SK-N-SH (cell line): ENCODE measurements around the gene HABP4. TPM values are rescaled to one million over a fixed set of nuclear protein-coding genes. Genes with fewer than 3 reads are reported as not detected.

Experiments
- CTCF ChIA-PET: fragments of 300-600, 350-600 bp; formaldehyde crosslinking; extraction: SDS; loops from one replicate; lab custom pipeline; 2021; lab: Yijun Ruan, JAX
- POLR2A ChIA-PET: fragments of 350-600 bp; sonication (Branson Sonifier 250); formaldehyde crosslinking; extraction: SDS; loops from one replicate; lab custom pipeline; 2020; ENCODE audit warnings: antibody characterized with exemption, inconsistent platforms; lab: Yijun Ruan, JAX
- DNase-seq: peaks from one replicate; pipeline ENCODE4 v3.0.0; 2012
- H2AFZ ChIP-seq: fragments of 200-600 bp; sonication (generic); 2 replicates; pipeline ENCODE4 v1.8.1; 2016; ENCODE audit warnings: antibody characterized with exemption, mild to moderate bottlenecking, low read depth
- H3F3A ChIP-seq: fragments of 200-600 bp; sonication (generic); replicated peaks from 2 replicates; pipeline ENCODE3; 2016; ENCODE audit warnings: antibody characterized with exemption, mild to moderate bottlenecking; ENCODE audit not compliant: insufficient read depth
- H3K27ac ChIP-seq, 2 experiments: fragments of 200-500 bp in 1 of 2; fragments of 200-600 bp in 1 of 2; sonication (Bioruptor generic) in 1 of 2; sonication (generic), shearing (Covaris generic) in 1 of 2; 2 replicates each; pipeline versions ENCODE4 v1.5.1 to v1.6.1; 2014 to 2016; ENCODE audit warnings: low read depth in 2 of 2, inconsistent platforms in 1 of 2, low read length in 1 of 2, mild to moderate bottlenecking in 1 of 2, mixed read lengths in 1 of 2
- H3K27me3 ChIP-seq: fragments of 200-600 bp; sonication (generic), shearing (Covaris generic); 2 replicates; pipeline ENCODE4 v1.6.1; 2016; ENCODE audit warnings: mixed run types; ENCODE audit not compliant: insufficient read depth
- H3K36me3 ChIP-seq, 2 experiments: fragments of 200-500 bp in 1 of 2; fragments of 200-600 bp in 1 of 2; sonication (Bioruptor generic) in 1 of 2; sonication (generic) in 1 of 2; replicated peaks in 1 of 2; 2 replicates each; pipeline versions ENCODE3 to v1.5.1; 2014 to 2016; ENCODE audit warnings: low read length in 1 of 2, mild to moderate bottlenecking in 1 of 2; ENCODE audit not compliant: insufficient read depth in 2 of 2, control insufficient read depth in 1 of 2
- H3K4me1 ChIP-seq, 2 experiments: fragments of 200-500 bp in 1 of 2; fragments of 200-600 bp in 1 of 2; sonication (Bioruptor generic) in 1 of 2; sonication (generic), shearing (Covaris generic) in 1 of 2; 2 replicates each; pipeline versions ENCODE4 v1.5.1 to v1.6.1; 2014 to 2016; ENCODE audit warnings: low read depth in 1 of 2, low read length in 1 of 2, mixed run types in 1 of 2; ENCODE audit not compliant: insufficient read depth in 2 of 2, control insufficient read depth in 1 of 2
- H3K4me2 ChIP-seq: fragments of 200-600 bp; sonication (generic), shearing (Covaris generic); 2 replicates; pipeline ENCODE4 v1.6.1; 2017; ENCODE audit warnings: mixed run types
- H3K4me3 ChIP-seq, 2 experiments: fragments of 200-500 bp in 1 of 2; fragments of 200-600 bp in 1 of 2; sonication (Bioruptor generic) in 1 of 2; sonication (generic), shearing (Covaris generic) in 1 of 2; 2 replicates each; pipeline versions ENCODE4 v1.5.1 to v1.8.1; 2014 to 2016; ENCODE audit warnings: low read depth in 2 of 2, inconsistent platforms in 1 of 2, low read length in 1 of 2, mild to moderate bottlenecking in 1 of 2, mixed read lengths in 1 of 2, moderate library complexity in 1 of 2
- H3K79me2 ChIP-seq: fragments of 200-600 bp; sonication (generic); 2 replicates; pipeline ENCODE4 v1.8.1; 2017; ENCODE audit warnings: mild to moderate bottlenecking; ENCODE audit not compliant: insufficient read depth
- H3K9ac ChIP-seq: fragments of 200-600 bp; sonication (generic); 2 replicates; pipeline ENCODE4 v1.6.1; 2017; ENCODE audit warnings: mixed run types
- H3K9me2 ChIP-seq: fragments of 200-600 bp; sonication (generic); 2 replicates; pipeline ENCODE4 v1.6.1; 2017; ENCODE audit warnings: mixed run types
- H3K9me3 ChIP-seq: fragments of 200-600 bp; sonication (generic); 2 replicates; pipeline ENCODE4 v1.6.1; 2017; ENCODE audit warnings: mixed run types, mild to moderate bottlenecking, moderate library complexity
- H4K20me1 ChIP-seq: fragments of 200-600 bp; sonication (generic); 2 replicates; pipeline ENCODE4 v1.6.1; 2017; ENCODE audit warnings: mild to moderate bottlenecking, mixed run types; ENCODE audit not compliant: insufficient read depth
- FOXJ3 ChIP-seq: sonication (generic); formaldehyde crosslinking; IDR thresholded peaks from 2 replicates; pipeline ENCODE4 v1.5.1; 2020; ENCODE audit warnings: mild to moderate bottlenecking, missing genetic modification reagents
- MEF2A ChIP-seq: IDR thresholded peaks from 2 replicates; pipeline ENCODE4 v1.4.0; 2012; ENCODE audit warnings: low read depth, borderline replicate concordance
- NFIC ChIP-seq: IDR thresholded peaks from 2 replicates; pipeline ENCODE4 v1.4.0; 2012; ENCODE audit warnings: borderline replicate concordance
- POLR2AphosphoS5 ChIP-seq: IDR thresholded peaks from 2 replicates; pipeline ENCODE4 v1.6.1; 2012; ENCODE audit warnings: low read depth, low read length
- RAD21 ChIP-seq: IDR thresholded peaks from 2 replicates; pipeline ENCODE4 v1.6.1; 2012; ENCODE audit warnings: mild to moderate bottlenecking, low read length
- RXRA ChIP-seq: IDR thresholded peaks from 2 replicates; pipeline ENCODE4 v1.4.0; 2012; ENCODE audit warnings: low read depth, mild to moderate bottlenecking, borderline replicate concordance
- TAF1 ChIP-seq: IDR thresholded peaks from 2 replicates; pipeline ENCODE4 v1.6.1; 2012; ENCODE audit warnings: low read depth, mild to moderate bottlenecking, low read length, moderate library complexity, borderline replicate concordance
- TCF12 ChIP-seq: IDR thresholded peaks from 2 replicates; pipeline ENCODE4 v1.4.0; 2012
- WGBS: methylation state at CpG from one replicate; pipeline ENCODE4 v1.1.6; 2017; ENCODE audit warnings: low lambda C conversion rate; 5-methylcytosine and 5-hydroxymethylcytosine counted together
- polyA plus RNA-seq, 3 experiments: library from polyadenylated mRNA; depleted of rRNA; stranded (reverse); fragments of >200 nt; gene quantifications; 2 replicates each; pipeline ENCODE4 v1.2.3, GENCODE V29; 2012
- TF ChIP-seq, protein P1 (sequence below): IDR thresholded peaks from 2 replicates; pipeline ENCODE4 v1.6.1; 2012; ENCODE audit warnings: mild to moderate bottlenecking, low read depth, low read length, moderate library complexity
- TF ChIP-seq, protein P2 (sequence below): fragments of 200-600 bp; sonication (generic); IDR thresholded peaks from 2 replicates; pipeline ENCODE4 v1.6.1; 2017; ENCODE audit warnings: antibody characterized with exemption, mild to moderate bottlenecking, moderate library complexity
- TF ChIP-seq, protein P3 (sequence below): fragments of 150-350 bp; IDR thresholded peaks from 2 replicates; pipeline ENCODE4 v1.6.1; 2017; ENCODE audit warnings: antibody characterized with exemption, low read length, low read depth, borderline replicate concordance
- TF ChIP-seq, protein P4 (sequence below): IDR thresholded peaks from 2 replicates; pipeline ENCODE4 v1.4.0; 2012; ENCODE audit warnings: low read depth, borderline replicate concordance
- TF ChIP-seq, protein P5 (sequence below): IDR thresholded peaks from 2 replicates; pipeline ENCODE4 v1.4.0; 2012; ENCODE audit warnings: low read depth, borderline replicate concordance
- TF ChIP-seq, protein P6 (sequence below): fragments of 150-350 bp; IDR thresholded peaks from 2 replicates; pipeline ENCODE4 v1.6.1; 2016; ENCODE audit warnings: mild to moderate bottlenecking, low read depth, low read length

The HABP4 gene
- polyA plus RNA-seq, 1 of the 3 experiments (the other 2 are of a cell fraction): 19.0 TPM

DNA sequence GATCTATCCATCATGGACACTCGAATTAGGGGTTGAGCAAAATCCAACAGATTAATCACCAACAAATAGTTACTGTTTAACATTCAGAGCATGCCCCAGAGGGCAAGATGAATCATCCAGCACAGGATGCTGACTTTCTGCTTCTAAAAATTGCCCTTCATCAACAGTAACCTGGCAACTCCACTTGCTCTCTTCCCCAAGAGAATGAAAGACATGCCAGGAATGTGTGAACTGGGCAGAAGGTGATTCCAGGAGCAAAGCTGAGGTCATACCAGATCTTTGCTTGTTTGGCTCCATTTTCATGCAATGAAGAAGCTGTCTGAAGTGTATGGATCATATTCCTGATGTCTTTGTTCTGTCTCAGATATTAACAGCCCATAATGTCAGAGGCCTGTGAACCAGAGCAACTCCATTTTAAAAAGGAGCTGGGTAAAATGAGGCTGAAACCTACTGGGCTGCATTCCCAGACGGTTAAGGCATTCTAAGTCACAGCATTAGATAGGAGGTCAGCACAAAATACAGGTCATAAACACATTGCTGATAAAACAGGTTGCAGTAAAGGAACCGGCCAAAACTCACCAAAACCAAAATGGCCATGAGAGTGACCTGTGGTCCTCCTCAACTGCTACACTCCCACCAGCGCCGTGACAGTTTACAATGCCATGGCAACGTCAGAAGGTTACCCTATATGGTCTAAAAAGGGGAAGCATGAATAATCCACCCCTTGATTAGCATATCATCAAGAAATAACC is 29.3 kb upstream of the HABP4 start (continued):
- TF ChIP-seq, protein P1, sequence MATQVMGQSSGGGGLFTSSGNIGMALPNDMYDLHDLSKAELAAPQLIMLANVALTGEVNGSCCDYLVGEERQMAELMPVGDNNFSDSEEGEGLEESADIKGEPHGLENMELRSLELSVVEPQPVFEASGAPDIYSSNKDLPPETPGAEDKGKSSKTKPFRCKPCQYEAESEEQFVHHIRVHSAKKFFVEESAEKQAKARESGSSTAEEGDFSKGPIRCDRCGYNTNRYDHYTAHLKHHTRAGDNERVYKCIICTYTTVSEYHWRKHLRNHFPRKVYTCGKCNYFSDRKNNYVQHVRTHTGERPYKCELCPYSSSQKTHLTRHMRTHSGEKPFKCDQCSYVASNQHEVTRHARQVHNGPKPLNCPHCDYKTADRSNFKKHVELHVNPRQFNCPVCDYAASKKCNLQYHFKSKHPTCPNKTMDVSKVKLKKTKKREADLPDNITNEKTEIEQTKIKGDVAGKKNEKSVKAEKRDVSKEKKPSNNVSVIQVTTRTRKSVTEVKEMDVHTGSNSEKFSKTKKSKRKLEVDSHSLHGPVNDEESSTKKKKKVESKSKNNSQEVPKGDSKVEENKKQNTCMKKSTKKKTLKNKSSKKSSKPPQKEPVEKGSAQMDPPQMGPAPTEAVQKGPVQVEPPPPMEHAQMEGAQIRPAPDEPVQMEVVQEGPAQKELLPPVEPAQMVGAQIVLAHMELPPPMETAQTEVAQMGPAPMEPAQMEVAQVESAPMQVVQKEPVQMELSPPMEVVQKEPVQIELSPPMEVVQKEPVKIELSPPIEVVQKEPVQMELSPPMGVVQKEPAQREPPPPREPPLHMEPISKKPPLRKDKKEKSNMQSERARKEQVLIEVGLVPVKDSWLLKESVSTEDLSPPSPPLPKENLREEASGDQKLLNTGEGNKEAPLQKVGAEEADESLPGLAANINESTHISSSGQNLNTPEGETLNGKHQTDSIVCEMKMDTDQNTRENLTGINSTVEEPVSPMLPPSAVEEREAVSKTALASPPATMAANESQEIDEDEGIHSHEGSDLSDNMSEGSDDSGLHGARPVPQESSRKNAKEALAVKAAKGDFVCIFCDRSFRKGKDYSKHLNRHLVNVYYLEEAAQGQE: peak; percentile 58; the same call in 1 of the 2 replicates
- TF ChIP-seq TAF1 (no peak), RXRA (peak; percentile 99), POLR2AphosphoS5 (peak; percentile 71; the same call in 1 of the 2 replicates), TCF12 (peak; percentile 87), NFIC (peak; percentile 81)
- TF ChIP-seq, protein P2, sequence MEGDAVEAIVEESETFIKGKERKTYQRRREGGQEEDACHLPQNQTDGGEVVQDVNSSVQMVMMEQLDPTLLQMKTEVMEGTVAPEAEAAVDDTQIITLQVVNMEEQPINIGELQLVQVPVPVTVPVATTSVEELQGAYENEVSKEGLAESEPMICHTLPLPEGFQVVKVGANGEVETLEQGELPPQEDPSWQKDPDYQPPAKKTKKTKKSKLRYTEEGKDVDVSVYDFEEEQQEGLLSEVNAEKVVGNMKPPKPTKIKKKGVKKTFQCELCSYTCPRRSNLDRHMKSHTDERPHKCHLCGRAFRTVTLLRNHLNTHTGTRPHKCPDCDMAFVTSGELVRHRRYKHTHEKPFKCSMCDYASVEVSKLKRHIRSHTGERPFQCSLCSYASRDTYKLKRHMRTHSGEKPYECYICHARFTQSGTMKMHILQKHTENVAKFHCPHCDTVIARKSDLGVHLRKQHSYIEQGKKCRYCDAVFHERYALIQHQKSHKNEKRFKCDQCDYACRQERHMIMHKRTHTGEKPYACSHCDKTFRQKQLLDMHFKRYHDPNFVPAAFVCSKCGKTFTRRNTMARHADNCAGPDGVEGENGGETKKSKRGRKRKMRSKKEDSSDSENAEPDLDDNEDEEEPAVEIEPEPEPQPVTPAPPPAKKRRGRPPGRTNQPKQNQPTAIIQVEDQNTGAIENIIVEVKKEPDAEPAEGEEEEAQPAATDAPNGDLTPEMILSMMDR: no peak

DNA sequence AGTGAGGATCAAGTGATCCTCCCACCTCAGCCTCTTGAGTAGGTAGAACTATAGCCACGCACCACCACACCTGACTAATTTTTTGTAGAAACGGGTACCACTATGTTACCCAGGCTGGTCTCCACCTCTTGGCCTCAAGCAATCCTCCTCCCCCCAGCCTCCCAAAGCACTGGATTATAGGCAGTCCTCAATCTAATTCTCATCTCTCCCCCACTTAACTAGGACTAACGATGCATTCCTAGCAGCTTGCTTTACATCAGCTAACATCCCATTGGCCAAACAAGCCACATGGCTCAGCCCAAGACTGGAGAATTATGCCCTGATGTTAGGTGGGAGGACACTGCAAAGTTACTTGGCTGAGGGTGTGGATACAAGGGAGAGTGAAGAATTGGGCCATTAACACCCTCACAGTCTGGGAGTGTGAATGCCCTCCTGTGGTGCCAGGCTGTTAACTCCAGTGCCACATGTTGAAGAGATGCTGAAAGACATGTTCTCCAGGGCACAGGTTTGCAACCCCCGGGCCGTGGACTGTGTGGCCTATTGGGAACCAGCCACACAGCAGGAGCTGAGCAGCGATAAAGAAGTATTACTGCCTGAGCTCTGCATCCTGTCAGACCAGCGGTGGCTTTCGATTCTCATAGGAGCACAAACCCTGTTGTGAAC is 26.5 kb upstream of the HABP4 start:
- peaks cover 17% of the 10 kb centered on the region for H3F3A ChIP-seq
- no peak for DNase-seq
- no peaks in the 10 kb centered on the region for H3K27me3 ChIP-seq
- H4K20me1 ChIP-seq: no peaks in the 10 kb centered on the region
- H3K27ac ChIP-seq: no peak overlapping the region
- WGBS: 94% methylated on average over 7 of the region's 8 CpGs
- POLR2A ChIA-PET: no interaction called here
- no peaks in the 10 kb centered on the region for H3K9me2 ChIP-seq
- H3K9ac ChIP-seq: no peak overlapping the region
- peaks cover 11 to 17% of the 10 kb centered on the region in 2 experiments for H3K4me1 ChIP-seq
- H2AFZ ChIP-seq: no peak overlapping the region
- CTCF ChIA-PET: interaction anchor here (1.1 kb wide), 1 partner anchor 196 kb away, joined by 4 read pairs; the partner anchor contains the start of gene CDC14B
- H3K79me2 ChIP-seq: no peaks in the 10 kb centered on the region
- H3K9me3 ChIP-seq: no peaks in the 10 kb centered on the region
- no peak overlapping the region for H3K4me2 ChIP-seq
- no peaks in the 10 kb centered on the region for H3K36me3 ChIP-seq
- H3K4me3 ChIP-seq: no peak overlapping the region
- TF ChIP-seq, protein P3, sequence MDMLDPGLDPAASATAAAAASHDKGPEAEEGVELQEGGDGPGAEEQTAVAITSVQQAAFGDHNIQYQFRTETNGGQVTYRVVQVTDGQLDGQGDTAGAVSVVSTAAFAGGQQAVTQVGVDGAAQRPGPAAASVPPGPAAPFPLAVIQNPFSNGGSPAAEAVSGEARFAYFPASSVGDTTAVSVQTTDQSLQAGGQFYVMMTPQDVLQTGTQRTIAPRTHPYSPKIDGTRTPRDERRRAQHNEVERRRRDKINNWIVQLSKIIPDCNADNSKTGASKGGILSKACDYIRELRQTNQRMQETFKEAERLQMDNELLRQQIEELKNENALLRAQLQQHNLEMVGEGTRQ: no peak
- TF ChIP-seq RAD21: no peak
- TF ChIP-seq, protein P4, sequence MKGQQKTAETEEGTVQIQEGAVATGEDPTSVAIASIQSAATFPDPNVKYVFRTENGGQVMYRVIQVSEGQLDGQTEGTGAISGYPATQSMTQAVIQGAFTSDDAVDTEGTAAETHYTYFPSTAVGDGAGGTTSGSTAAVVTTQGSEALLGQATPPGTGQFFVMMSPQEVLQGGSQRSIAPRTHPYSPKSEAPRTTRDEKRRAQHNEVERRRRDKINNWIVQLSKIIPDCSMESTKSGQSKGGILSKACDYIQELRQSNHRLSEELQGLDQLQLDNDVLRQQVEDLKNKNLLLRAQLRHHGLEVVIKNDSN: no peak
- TF ChIP-seq, protein P2: no peak
- TF ChIP-seq FOXJ3 (CRISPR knock-in tag): no peak
- no peak for TF ChIP-seq MEF2A
- no peak for TF ChIP-seq TCF12
- TF ChIP-seq, protein P5, sequence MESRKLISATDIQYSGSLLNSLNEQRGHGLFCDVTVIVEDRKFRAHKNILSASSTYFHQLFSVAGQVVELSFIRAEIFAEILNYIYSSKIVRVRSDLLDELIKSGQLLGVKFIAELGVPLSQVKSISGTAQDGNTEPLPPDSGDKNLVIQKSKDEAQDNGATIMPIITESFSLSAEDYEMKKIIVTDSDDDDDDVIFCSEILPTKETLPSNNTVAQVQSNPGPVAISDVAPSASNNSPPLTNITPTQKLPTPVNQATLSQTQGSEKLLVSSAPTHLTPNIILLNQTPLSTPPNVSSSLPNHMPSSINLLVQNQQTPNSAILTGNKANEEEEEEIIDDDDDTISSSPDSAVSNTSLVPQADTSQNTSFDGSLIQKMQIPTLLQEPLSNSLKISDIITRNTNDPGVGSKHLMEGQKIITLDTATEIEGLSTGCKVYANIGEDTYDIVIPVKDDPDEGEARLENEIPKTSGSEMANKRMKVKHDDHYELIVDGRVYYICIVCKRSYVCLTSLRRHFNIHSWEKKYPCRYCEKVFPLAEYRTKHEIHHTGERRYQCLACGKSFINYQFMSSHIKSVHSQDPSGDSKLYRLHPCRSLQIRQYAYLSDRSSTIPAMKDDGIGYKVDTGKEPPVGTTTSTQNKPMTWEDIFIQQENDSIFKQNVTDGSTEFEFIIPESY: no peak
- TF ChIP-seq, protein P6, sequence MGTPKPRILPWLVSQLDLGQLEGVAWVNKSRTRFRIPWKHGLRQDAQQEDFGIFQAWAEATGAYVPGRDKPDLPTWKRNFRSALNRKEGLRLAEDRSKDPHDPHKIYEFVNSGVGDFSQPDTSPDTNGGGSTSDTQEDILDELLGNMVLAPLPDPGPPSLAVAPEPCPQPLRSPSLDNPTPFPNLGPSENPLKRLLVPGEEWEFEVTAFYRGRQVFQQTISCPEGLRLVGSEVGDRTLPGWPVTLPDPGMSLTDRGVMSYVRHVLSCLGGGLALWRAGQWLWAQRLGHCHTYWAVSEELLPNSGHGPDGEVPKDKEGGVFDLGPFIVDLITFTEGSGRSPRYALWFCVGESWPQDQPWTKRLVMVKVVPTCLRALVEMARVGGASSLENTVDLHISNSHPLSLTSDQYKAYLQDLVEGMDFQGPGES: no peak
